ENCODE data around the gene COL3A1.

COL3A1 gene

GRCh38 chr2:188993247-188993646 lies 19.1 kb downstream of the COL3A1 start:
- Histone ChIP-seq H3K27me3 (no peaks in the 10 kb centered on the region), H3K27ac (no peak overlapping the region), H3K36me3 (no peaks in the 10 kb centered on the region), H3K4me1 (ENCODE audit: control insufficient read depth in 1 of 2, insufficient read depth in 1 of 2, low read depth in 1 of 2, low read length in 1 of 2) (no peaks in the 10 kb centered on the region), H3K4me3 (ENCODE audit: low read depth in 1 of 2, low read length in 1 of 2) (no peak overlapping the region), H3K9me3 (no peaks in the 10 kb centered on the region)
- TF ChIP-seq CTCF (IDR thresholded peaks at IDR 0.05) = no peak

GRCh38 chr2:188997263-188997662 lies 23.1 kb downstream of the COL3A1 start:
- no peak overlapping the region for H3K27ac ChIP-seq
- H3K4me1 ChIP-seq (ENCODE audit: control insufficient read depth in 1 of 2, insufficient read depth in 1 of 2, low read depth in 1 of 2, low read length in 1 of 2) = no peaks in the 10 kb centered on the region
- H3K9me3 ChIP-seq = no peaks in the 10 kb centered on the region
- H3K27me3 ChIP-seq = no peaks in the 10 kb centered on the region
- H3K36me3 ChIP-seq = no peaks in the 10 kb centered on the region
- TF ChIP-seq CTCF (IDR thresholded peaks at IDR 0.05) = no peak
- no peak overlapping the region for H3K4me3 ChIP-seq (ENCODE audit: low read depth in 1 of 2, low read length in 1 of 2)

GRCh38 chr2:189000221-189000620 lies 26.0 kb downstream of the COL3A1 start:
- Histone ChIP-seq H3K27ac (no peak overlapping the region), H3K4me1 (ENCODE audit: control insufficient read depth in 1 of 2, insufficient read depth in 1 of 2, low read depth in 1 of 2, low read length in 1 of 2) (no peaks in the 10 kb centered on the region), H3K36me3 (no peaks in the 10 kb centered on the region), H3K9me3 (no peaks in the 10 kb centered on the region), H3K27me3 (no peaks in the 10 kb centered on the region), H3K4me3 (ENCODE audit: low read depth in 1 of 2, low read length in 1 of 2) (no peak overlapping the region)
- no peak for TF ChIP-seq CTCF (IDR thresholded peaks at IDR 0.05)

GRCh38 chr2:189002079-189002478 lies 27.9 kb downstream of the COL3A1 start:
- Histone ChIP-seq H3K9me3 (no peaks in the 10 kb centered on the region), H3K27ac (no peak overlapping the region), H3K27me3 (no peaks in the 10 kb centered on the region), H3K36me3 (no peaks in the 10 kb centered on the region), H3K4me1 (ENCODE audit: control insufficient read depth in 1 of 2, insufficient read depth in 1 of 2, low read depth in 1 of 2, low read length in 1 of 2) (no peaks in the 10 kb centered on the region), H3K4me3 (ENCODE audit: low read depth in 1 of 2, low read length in 1 of 2) (no peak overlapping the region)
- no peak for TF ChIP-seq CTCF (IDR thresholded peaks at IDR 0.05)

- H3K4me3 ChIP-seq (ENCODE audit: low read depth in 1 of 2, low read length in 1 of 2) = no peak overlapping the region
- no peaks in the 10 kb centered on the region for H3K36me3 ChIP-seq
- TF ChIP-seq CTCF (IDR thresholded peaks at IDR 0.05) = no peak
- H3K27ac ChIP-seq = no peak overlapping the region
- H3K27me3 ChIP-seq = no peaks in the 10 kb centered on the region
- no peaks in the 10 kb centered on the region for H3K4me1 ChIP-seq (ENCODE audit: control insufficient read depth in 1 of 2, insufficient read depth in 1 of 2, low read depth in 1 of 2, low read length in 1 of 2)
- no peaks in the 10 kb centered on the region for H3K9me3 ChIP-seq
These were observed 34.5 kb downstream of the COL3A1 start for GRCh38 chr2:189008555-189009262.

Measured in neutrophil (primary cell).